SK-N-SH (cell line): ENCODE data around the gene WEE2. TPM values are rescaled to one million over a fixed set of nuclear protein-coding genes. Genes with fewer than 3 reads are reported as not detected.

Experiments used
- CTCF ChIA-PET: fragments of 300-600, 350-600 bp; formaldehyde crosslinking; extraction: SDS; loops from one replicate; lab custom pipeline; 2021; lab: Yijun Ruan, JAX
- POLR2A ChIA-PET: fragments of 350-600 bp; sonication (Branson Sonifier 250); formaldehyde crosslinking; extraction: SDS; loops from one replicate; lab custom pipeline; 2020; ENCODE audit warnings: antibody characterized with exemption, inconsistent platforms; lab: Yijun Ruan, JAX
- DNase-seq: peaks from one replicate; pipeline ENCODE4 v3.0.0; 2012
- H2AFZ ChIP-seq: fragments of 200-600 bp; sonication (generic); 2 replicates; pipeline ENCODE4 v1.8.1; 2016; ENCODE audit warnings: antibody characterized with exemption, mild to moderate bottlenecking, low read depth
- H3F3A ChIP-seq: fragments of 200-600 bp; sonication (generic); replicated peaks from 2 replicates; pipeline ENCODE3; 2016; ENCODE audit warnings: antibody characterized with exemption, mild to moderate bottlenecking; ENCODE audit not compliant: insufficient read depth
- H3K27ac ChIP-seq, 2 experiments: fragments of 200-500 bp in 1 of 2; fragments of 200-600 bp in 1 of 2; sonication (Bioruptor generic) in 1 of 2; sonication (generic), shearing (Covaris generic) in 1 of 2; 2 replicates each; pipeline versions ENCODE4 v1.5.1 to v1.6.1; 2014 to 2016; ENCODE audit warnings: low read depth in 2 of 2, inconsistent platforms in 1 of 2, low read length in 1 of 2, mild to moderate bottlenecking in 1 of 2, mixed read lengths in 1 of 2
- H3K27me3 ChIP-seq: fragments of 200-600 bp; sonication (generic), shearing (Covaris generic); 2 replicates; pipeline ENCODE4 v1.6.1; 2016; ENCODE audit warnings: mixed run types; ENCODE audit not compliant: insufficient read depth
- H3K36me3 ChIP-seq, 2 experiments: fragments of 200-500 bp in 1 of 2; fragments of 200-600 bp in 1 of 2; sonication (Bioruptor generic) in 1 of 2; sonication (generic) in 1 of 2; replicated peaks in 1 of 2; 2 replicates each; pipeline versions ENCODE3 to v1.5.1; 2014 to 2016; ENCODE audit warnings: low read length in 1 of 2, mild to moderate bottlenecking in 1 of 2; ENCODE audit not compliant: insufficient read depth in 2 of 2, control insufficient read depth in 1 of 2
- H3K4me1 ChIP-seq, 2 experiments: fragments of 200-500 bp in 1 of 2; fragments of 200-600 bp in 1 of 2; sonication (Bioruptor generic) in 1 of 2; sonication (generic), shearing (Covaris generic) in 1 of 2; 2 replicates each; pipeline versions ENCODE4 v1.5.1 to v1.6.1; 2014 to 2016; ENCODE audit warnings: low read depth in 1 of 2, low read length in 1 of 2, mixed run types in 1 of 2; ENCODE audit not compliant: insufficient read depth in 2 of 2, control insufficient read depth in 1 of 2
- H3K4me2 ChIP-seq: fragments of 200-600 bp; sonication (generic), shearing (Covaris generic); 2 replicates; pipeline ENCODE4 v1.6.1; 2017; ENCODE audit warnings: mixed run types
- H3K4me3 ChIP-seq, 2 experiments: fragments of 200-500 bp in 1 of 2; fragments of 200-600 bp in 1 of 2; sonication (Bioruptor generic) in 1 of 2; sonication (generic), shearing (Covaris generic) in 1 of 2; 2 replicates each; pipeline versions ENCODE4 v1.5.1 to v1.8.1; 2014 to 2016; ENCODE audit warnings: low read depth in 2 of 2, inconsistent platforms in 1 of 2, low read length in 1 of 2, mild to moderate bottlenecking in 1 of 2, mixed read lengths in 1 of 2, moderate library complexity in 1 of 2
- H3K79me2 ChIP-seq: fragments of 200-600 bp; sonication (generic); 2 replicates; pipeline ENCODE4 v1.8.1; 2017; ENCODE audit warnings: mild to moderate bottlenecking; ENCODE audit not compliant: insufficient read depth
- H3K9ac ChIP-seq: fragments of 200-600 bp; sonication (generic); 2 replicates; pipeline ENCODE4 v1.6.1; 2017; ENCODE audit warnings: mixed run types
- H3K9me2 ChIP-seq: fragments of 200-600 bp; sonication (generic); 2 replicates; pipeline ENCODE4 v1.6.1; 2017; ENCODE audit warnings: mixed run types
- H3K9me3 ChIP-seq: fragments of 200-600 bp; sonication (generic); 2 replicates; pipeline ENCODE4 v1.6.1; 2017; ENCODE audit warnings: mixed run types, mild to moderate bottlenecking, moderate library complexity
- H4K20me1 ChIP-seq: fragments of 200-600 bp; sonication (generic); 2 replicates; pipeline ENCODE4 v1.6.1; 2017; ENCODE audit warnings: mild to moderate bottlenecking, mixed run types; ENCODE audit not compliant: insufficient read depth
- EZH2phosphoT487 ChIP-seq: fragments of 200-600 bp; sonication (generic); IDR thresholded peaks from 2 replicates; pipeline ENCODE4 v1.6.1; 2017; ENCODE audit warnings: low read depth, mixed run types, mild to moderate bottlenecking, antibody characterized with exemption, moderate library complexity, borderline replicate concordance
- FOXJ3 ChIP-seq: sonication (generic); formaldehyde crosslinking; IDR thresholded peaks from 2 replicates; pipeline ENCODE4 v1.5.1; 2020; ENCODE audit warnings: mild to moderate bottlenecking, missing genetic modification reagents
- FOXM1 ChIP-seq: IDR thresholded peaks from 2 replicates; pipeline ENCODE4 v1.4.0; 2012; ENCODE audit warnings: low read depth, mild to moderate bottlenecking
- GATA2 ChIP-seq: sonication (generic); formaldehyde crosslinking; IDR thresholded peaks from 2 replicates; pipeline ENCODE4 v1.5.0; 2020; ENCODE audit warnings: mild to moderate bottlenecking, missing genetic modification reagents
- IRF3 ChIP-seq: fragments of 150-350 bp; IDR thresholded peaks from 2 replicates; pipeline ENCODE4 v1.6.1; 2016; ENCODE audit warnings: mild to moderate bottlenecking, low read depth, low read length
- JUND ChIP-seq: IDR thresholded peaks from 2 replicates; pipeline ENCODE4 v1.4.0; 2012
- POLR2AphosphoS5 ChIP-seq: IDR thresholded peaks from 2 replicates; pipeline ENCODE4 v1.6.1; 2012; ENCODE audit warnings: low read depth, low read length
- RFX5 ChIP-seq: IDR thresholded peaks from 2 replicates; pipeline ENCODE4 v1.6.1; 2012; ENCODE audit warnings: mild to moderate bottlenecking, improper control_type of control experiment, low read length
- TEAD4 ChIP-seq: IDR thresholded peaks from 2 replicates; pipeline ENCODE4 v1.4.0; 2012; ENCODE audit warnings: mild to moderate bottlenecking, borderline replicate concordance; ENCODE audit not compliant: insufficient read depth
- WGBS: methylation state at CpG from one replicate; pipeline ENCODE4 v1.1.6; 2017; ENCODE audit warnings: low lambda C conversion rate; 5-methylcytosine and 5-hydroxymethylcytosine counted together
- polyA plus RNA-seq, 3 experiments: library from polyadenylated mRNA; depleted of rRNA; stranded (reverse); fragments of >200 nt; gene quantifications; 2 replicates each; pipeline ENCODE4 v1.2.3, GENCODE V29; 2012
- TF ChIP-seq, protein P1 (sequence below): IDR thresholded peaks from 2 replicates; pipeline ENCODE4 v1.4.0; 2012; ENCODE audit warnings: low read depth
- TF ChIP-seq, protein P2 (sequence below): IDR thresholded peaks from 2 replicates; pipeline ENCODE4 v1.6.1; 2012; ENCODE audit warnings: mild to moderate bottlenecking, low read depth, low read length, moderate library complexity
- TF ChIP-seq, protein P3 (sequence below): IDR thresholded peaks from 2 replicates; pipeline ENCODE4 v1.4.0; 2012; ENCODE audit warnings: low read depth, borderline replicate concordance

The WEE2 gene
- polyA plus RNA-seq, 1 of the 3 experiments (the other 2 are of a cell fraction): not detected

- no peaks in the 10 kb centered on the region for H3K4me1 ChIP-seq
- WGBS: 32% methylated on average over 4 of the region's 4 CpGs
- H3K36me3 ChIP-seq: peaks cover 0 to 5% of the 10 kb centered on the region in 2 experiments
- ChIA-PET POLR2A (no interaction called here), CTCF (interaction anchor here (1.2 to 3.5 kb wide), 3 partner anchors 13 to 48 kb away, joined by 3 to 26 read pairs (median 4); partner anchors contain the start of gene SSBP1)
- no peak overlapping the region for H3K9ac ChIP-seq
- H4K20me1 ChIP-seq: no peaks in the 10 kb centered on the region
- H2AFZ ChIP-seq: no peak overlapping the region
- DNase-seq: no peak
- no peaks in the 10 kb centered on the region for H3K27me3 ChIP-seq
- H3K9me2 ChIP-seq: no peaks in the 10 kb centered on the region; the same call in 1 of the 2 replicates
- no peaks in the 10 kb centered on the region for H3K79me2 ChIP-seq
- no peak overlapping the region for H3K4me3 ChIP-seq
- no peak overlapping the region for H3K4me2 ChIP-seq
- H3F3A ChIP-seq: no peaks in the 10 kb centered on the region
- no peaks in the 10 kb centered on the region for H3K9me3 ChIP-seq
- TF ChIP-seq FOXM1: no peak
- TF ChIP-seq POLR2AphosphoS5: no peak
- no peak for TF ChIP-seq GATA2
- no peak for TF ChIP-seq RFX5
- H3K27ac ChIP-seq: no peak overlapping the region
Measured at GRCh38 chr7:141715018-141715417, 6.9 kb downstream of the WEE2 start.

DNA sequence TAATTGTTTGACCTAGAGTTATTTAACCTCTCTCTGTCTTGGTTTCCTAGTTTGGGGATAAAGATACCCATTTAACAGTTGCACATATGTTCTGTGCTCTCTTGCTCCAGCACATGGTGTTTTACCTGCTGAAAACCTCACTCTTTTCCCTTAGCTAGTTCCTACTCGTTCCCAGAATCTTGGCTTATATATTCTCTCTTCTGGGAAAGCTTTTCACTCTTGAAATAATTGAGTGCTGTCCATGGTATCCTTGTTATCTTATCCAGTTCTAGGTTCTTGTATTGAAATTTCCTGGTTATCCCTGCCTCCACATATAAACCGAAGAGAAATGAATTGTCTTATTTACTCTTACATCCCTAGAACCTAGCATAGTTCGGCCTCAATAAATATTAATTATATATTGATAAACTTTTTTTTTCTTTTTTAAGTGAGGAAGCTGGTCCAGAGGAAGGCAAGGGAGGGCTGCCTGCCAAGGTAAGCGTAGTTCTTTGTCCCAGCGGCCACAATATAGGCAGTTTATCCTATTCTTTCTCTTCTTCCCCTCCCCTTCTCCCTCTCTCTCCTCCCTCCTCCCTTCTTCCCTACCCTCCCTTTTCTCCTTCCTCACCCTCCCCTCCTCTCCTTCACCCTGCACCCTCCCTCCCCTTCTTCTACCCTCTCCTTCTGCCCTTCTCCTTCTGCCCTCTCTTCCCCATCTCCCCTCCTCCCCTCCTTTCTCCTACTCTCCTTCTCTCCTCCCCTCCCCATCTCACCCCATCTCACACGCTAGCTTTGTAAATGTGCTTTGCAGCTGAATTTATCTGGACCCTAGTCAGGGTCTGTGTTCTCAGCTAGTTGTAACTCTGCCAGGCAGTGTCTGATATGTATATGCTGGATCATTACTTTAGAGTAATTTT lies 7.9 kb downstream of the WEE2 start:
- H3K27ac ChIP-seq: no peak overlapping the region
- no peak overlapping the region for H3K4me3 ChIP-seq
- TF ChIP-seq JUND: no peak
- TF ChIP-seq, protein P1, sequence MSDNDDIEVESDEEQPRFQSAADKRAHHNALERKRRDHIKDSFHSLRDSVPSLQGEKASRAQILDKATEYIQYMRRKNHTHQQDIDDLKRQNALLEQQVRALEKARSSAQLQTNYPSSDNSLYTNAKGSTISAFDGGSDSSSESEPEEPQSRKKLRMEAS: no peak
- TF ChIP-seq TEAD4: no peak
- TF ChIP-seq EZH2phosphoT487: no peak
- TF ChIP-seq, protein P2, sequence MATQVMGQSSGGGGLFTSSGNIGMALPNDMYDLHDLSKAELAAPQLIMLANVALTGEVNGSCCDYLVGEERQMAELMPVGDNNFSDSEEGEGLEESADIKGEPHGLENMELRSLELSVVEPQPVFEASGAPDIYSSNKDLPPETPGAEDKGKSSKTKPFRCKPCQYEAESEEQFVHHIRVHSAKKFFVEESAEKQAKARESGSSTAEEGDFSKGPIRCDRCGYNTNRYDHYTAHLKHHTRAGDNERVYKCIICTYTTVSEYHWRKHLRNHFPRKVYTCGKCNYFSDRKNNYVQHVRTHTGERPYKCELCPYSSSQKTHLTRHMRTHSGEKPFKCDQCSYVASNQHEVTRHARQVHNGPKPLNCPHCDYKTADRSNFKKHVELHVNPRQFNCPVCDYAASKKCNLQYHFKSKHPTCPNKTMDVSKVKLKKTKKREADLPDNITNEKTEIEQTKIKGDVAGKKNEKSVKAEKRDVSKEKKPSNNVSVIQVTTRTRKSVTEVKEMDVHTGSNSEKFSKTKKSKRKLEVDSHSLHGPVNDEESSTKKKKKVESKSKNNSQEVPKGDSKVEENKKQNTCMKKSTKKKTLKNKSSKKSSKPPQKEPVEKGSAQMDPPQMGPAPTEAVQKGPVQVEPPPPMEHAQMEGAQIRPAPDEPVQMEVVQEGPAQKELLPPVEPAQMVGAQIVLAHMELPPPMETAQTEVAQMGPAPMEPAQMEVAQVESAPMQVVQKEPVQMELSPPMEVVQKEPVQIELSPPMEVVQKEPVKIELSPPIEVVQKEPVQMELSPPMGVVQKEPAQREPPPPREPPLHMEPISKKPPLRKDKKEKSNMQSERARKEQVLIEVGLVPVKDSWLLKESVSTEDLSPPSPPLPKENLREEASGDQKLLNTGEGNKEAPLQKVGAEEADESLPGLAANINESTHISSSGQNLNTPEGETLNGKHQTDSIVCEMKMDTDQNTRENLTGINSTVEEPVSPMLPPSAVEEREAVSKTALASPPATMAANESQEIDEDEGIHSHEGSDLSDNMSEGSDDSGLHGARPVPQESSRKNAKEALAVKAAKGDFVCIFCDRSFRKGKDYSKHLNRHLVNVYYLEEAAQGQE: peak; percentile 69; the same call in 1 of the 2 replicates
- TF ChIP-seq IRF3: no peak
- TF ChIP-seq, protein P3, sequence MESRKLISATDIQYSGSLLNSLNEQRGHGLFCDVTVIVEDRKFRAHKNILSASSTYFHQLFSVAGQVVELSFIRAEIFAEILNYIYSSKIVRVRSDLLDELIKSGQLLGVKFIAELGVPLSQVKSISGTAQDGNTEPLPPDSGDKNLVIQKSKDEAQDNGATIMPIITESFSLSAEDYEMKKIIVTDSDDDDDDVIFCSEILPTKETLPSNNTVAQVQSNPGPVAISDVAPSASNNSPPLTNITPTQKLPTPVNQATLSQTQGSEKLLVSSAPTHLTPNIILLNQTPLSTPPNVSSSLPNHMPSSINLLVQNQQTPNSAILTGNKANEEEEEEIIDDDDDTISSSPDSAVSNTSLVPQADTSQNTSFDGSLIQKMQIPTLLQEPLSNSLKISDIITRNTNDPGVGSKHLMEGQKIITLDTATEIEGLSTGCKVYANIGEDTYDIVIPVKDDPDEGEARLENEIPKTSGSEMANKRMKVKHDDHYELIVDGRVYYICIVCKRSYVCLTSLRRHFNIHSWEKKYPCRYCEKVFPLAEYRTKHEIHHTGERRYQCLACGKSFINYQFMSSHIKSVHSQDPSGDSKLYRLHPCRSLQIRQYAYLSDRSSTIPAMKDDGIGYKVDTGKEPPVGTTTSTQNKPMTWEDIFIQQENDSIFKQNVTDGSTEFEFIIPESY: no peak
- no peak for TF ChIP-seq FOXJ3 (CRISPR knock-in tag)
- H4K20me1 ChIP-seq: no peaks in the 10 kb centered on the region
- H2AFZ ChIP-seq: no peak overlapping the region
- H3K9me2 ChIP-seq: no peaks in the 10 kb centered on the region; the same call in 1 of the 2 replicates
- no peaks in the 10 kb centered on the region for H3K9me3 ChIP-seq
- H3K36me3 ChIP-seq: peaks cover 0 to 5% of the 10 kb centered on the region in 2 experiments
- H3K79me2 ChIP-seq: no peaks in the 10 kb centered on the region
- H3K9ac ChIP-seq: no peak overlapping the region
- no peak for DNase-seq
- H3K27me3 ChIP-seq: no peaks in the 10 kb centered on the region
- ChIA-PET CTCF (interaction anchor here (1.3 to 3.5 kb wide), 3 partner anchors 22 to 61 kb away, joined by 3 to 26 read pairs (median 4); partner anchors contain the start of gene SSBP1), POLR2A (no interaction called here)
- H3F3A ChIP-seq: no peaks in the 10 kb centered on the region
- no peak overlapping the region for H3K4me2 ChIP-seq
- no peaks in the 10 kb centered on the region for H3K4me1 ChIP-seq
- WGBS: 68% methylated on average over 6 of the region's 6 CpGs
